Heart right ventricle (tissue), 16 donors: Measurements from ENCODE around the gene OSBPL1A. TPM values are rescaled to one million over a fixed set of nuclear protein-coding genes. Genes with fewer than 3 reads are reported as not detected.
"Not testable (repeated sequence)": the region's sequence is repeated elsewhere in the genome, so short reads cannot be mapped to it uniquely, and the experiment has no call there.

Source experiments
- ATAC-seq, 8 donors: fragments of 200-7000 bp; cut with Tn5 transposase; one replicate each; pipeline ENCODE4 v1.9.1; 2020; ENCODE audit warnings: mild to moderate bottlenecking in 8 of 8, moderate library complexity in 8 of 8, moderate number of reproducible peaks in 1 of 8
- DNase-seq, 2 donors: peaks; one replicate each; pipeline ENCODE4 v3.0.0-alpha.2; 2020
- H3K27ac ChIP-seq, 10 donors: fragments of 200-600 bp; sonication (generic) in 2 of 10; one replicate each; pipeline versions ENCODE4 v1.5.0 to v1.8.0; 2020 to 2022; ENCODE audit warnings: mild to moderate bottlenecking in 3 of 10
- H3K27me3 ChIP-seq, 7 donors: fragments of 200-600 bp; one replicate each; pipeline ENCODE4 v1.8.0; 2021 to 2022; ENCODE audit warnings: mild to moderate bottlenecking in 2 of 7
- H3K36me3 ChIP-seq, 9 donors: fragments of 200-600 bp; sonication (generic) in 1 of 9; one replicate each; pipeline versions ENCODE4 v1.5.0 to v1.8.0; 2020 to 2022; ENCODE audit warnings: mild to moderate bottlenecking in 2 of 9
- H3K4me1 ChIP-seq, 9 donors: fragments of 200-600 bp; sonication (generic) in 1 of 9; one replicate each; pipeline versions ENCODE4 v1.5.0 to v1.8.0; 2020 to 2022; ENCODE audit warnings: mild to moderate bottlenecking in 4 of 9
- H3K4me3 ChIP-seq, 10 donors: fragments of 200-600 bp; sonication (generic) in 2 of 10; one replicate each; pipeline versions ENCODE4 v1.5.0 to v1.8.0; 2020 to 2022; ENCODE audit warnings: mild to moderate bottlenecking in 7 of 10, moderate library complexity in 2 of 10
- H3K9me3 ChIP-seq, 11 donors: fragments of 200-600 bp in 10 of 11; sonication (generic) in 2 of 11; one replicate each; pipeline versions ENCODE4 v1.5.0 to v1.8.0; 2013 to 2022; ENCODE audit warnings: mild to moderate bottlenecking in 2 of 11, control low read depth in 1 of 11, moderate library complexity in 1 of 11
- WGBS, 2 donors: extraction: QIAGEN DNeasy Blood & Tissue Kit; methylation state at CpG; one replicate each; pipeline ENCODE4 v1.1.7; 2013; ENCODE audit warnings: inconsistent platforms in 1 of 2; 5-methylcytosine and 5-hydroxymethylcytosine counted together
- intact Hi-C, 10 donors: fragments of 100-400 bp; cut with DNase I; formaldehyde crosslinking; loops; one replicate each; pipeline versions ENCODE4 v1.11.1 to v1.14.2; 2022
- polyA plus RNA-seq, 2 donors: library from polyadenylated mRNA; stranded (reverse); fragments of 200-250 nt; gene quantifications; one replicate each; pipeline ENCODE4 v1.2.3, GENCODE V29; 2013
- total RNA-seq, 10 donors: library from RNA; stranded (reverse); fragmentation: NEBNext Ultra II Directional in 3 of 10; extraction: Animal tissue kit (Norgen Biotek cat#: 25700) in 3 of 10; gene quantifications; one replicate each; pipeline versions ENCODE4 v1.2.1 to v1.2.4, GENCODE V29; 2021 to 2023
- TF ChIP-seq, protein P1 (sequence below), 9 donors: fragments of 200-600 bp; sonication (generic) in 2 of 9; IDR thresholded peaks; one replicate each; pipeline versions ENCODE4 v1.5.0 to v1.8.0; 2021 to 2022; ENCODE audit warnings: antibody characterized with exemption in 9 of 9, mild to moderate bottlenecking in 5 of 9, moderate library complexity in 1 of 9
- donor health status: Arrhythmogenic right ventricular cardiomyopathy.
- donor health status: ischemic (EF 13 %, LVEDD 7.1; RV severe dilation, severe dysfunction).
- donor health status: healthy with polysubstance abuse.
- donor health status: DM: no; HTN: yes; CAD: no.
- donor health status: DM: no; HTN: no; CAD: no.
- donor health status: ischemic (EF 25% LVEDD 6.9; RV normal size, moderate dysfunction).
- donor health status: ischemic (EF 25% LVEDD 5.7; RV mildly dilated, moderate dysfunction).
- donor health status: healthy.
- donor health status: DM: yes; HTN: yes; CAD: no.
- donor health status: Ischemic cardiomyopathy.
- donor health status: ischemic (EF 35%, LVEDD 5.7; RV mildly dilated, moderate dysfunction).
- donor health status: nonischemic (EF 11% LVEDD 7.7; RV severe dilation, severe dysfunction).
- donor health status: DM: yes; HTN: yes; CAD: no.
- donor health status: PGD.
- donor health status: ischemic (EF 29% LVEDD 5.4; RV normal size, mild dysfunction).
- donor health status: nonischemic (EF 23%, LVEDD 6.1; RV moderate dilation, normal function).

OSBPL1A gene
- total and polyA plus RNA-seq, 12 donors, result 26.5 to 85.6 (median 61.0) TPM

GRCh38 chr18:24381126-24381525, 16.5 kb downstream of the OSBPL1A start:
- Histone ChIP-seq H3K27ac (no peak overlapping the region), H3K27me3 (no peaks in the 10 kb centered on the region), H3K36me3 (peaks cover 0 to 11% (median 0%) of the 10 kb centered on the region in 9 donors), H3K9me3 (no peaks in the 10 kb centered on the region), H3K4me1 (peaks cover 0 to 13% (median 0%) of the 10 kb centered on the region in 9 donors), H3K4me3 (no peak overlapping the region)
- TF ChIP-seq, protein P1, sequence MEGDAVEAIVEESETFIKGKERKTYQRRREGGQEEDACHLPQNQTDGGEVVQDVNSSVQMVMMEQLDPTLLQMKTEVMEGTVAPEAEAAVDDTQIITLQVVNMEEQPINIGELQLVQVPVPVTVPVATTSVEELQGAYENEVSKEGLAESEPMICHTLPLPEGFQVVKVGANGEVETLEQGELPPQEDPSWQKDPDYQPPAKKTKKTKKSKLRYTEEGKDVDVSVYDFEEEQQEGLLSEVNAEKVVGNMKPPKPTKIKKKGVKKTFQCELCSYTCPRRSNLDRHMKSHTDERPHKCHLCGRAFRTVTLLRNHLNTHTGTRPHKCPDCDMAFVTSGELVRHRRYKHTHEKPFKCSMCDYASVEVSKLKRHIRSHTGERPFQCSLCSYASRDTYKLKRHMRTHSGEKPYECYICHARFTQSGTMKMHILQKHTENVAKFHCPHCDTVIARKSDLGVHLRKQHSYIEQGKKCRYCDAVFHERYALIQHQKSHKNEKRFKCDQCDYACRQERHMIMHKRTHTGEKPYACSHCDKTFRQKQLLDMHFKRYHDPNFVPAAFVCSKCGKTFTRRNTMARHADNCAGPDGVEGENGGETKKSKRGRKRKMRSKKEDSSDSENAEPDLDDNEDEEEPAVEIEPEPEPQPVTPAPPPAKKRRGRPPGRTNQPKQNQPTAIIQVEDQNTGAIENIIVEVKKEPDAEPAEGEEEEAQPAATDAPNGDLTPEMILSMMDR (IDR thresholded peaks at IDR 0.05), result no peak
- 71 to 77% methylated on average over 1 of the region's 1 CpG for WGBS, 2 donors
- ATAC-seq (no peak), DNase-seq (no peak)
- intact Hi-C loops, result no loop called here

DNA sequence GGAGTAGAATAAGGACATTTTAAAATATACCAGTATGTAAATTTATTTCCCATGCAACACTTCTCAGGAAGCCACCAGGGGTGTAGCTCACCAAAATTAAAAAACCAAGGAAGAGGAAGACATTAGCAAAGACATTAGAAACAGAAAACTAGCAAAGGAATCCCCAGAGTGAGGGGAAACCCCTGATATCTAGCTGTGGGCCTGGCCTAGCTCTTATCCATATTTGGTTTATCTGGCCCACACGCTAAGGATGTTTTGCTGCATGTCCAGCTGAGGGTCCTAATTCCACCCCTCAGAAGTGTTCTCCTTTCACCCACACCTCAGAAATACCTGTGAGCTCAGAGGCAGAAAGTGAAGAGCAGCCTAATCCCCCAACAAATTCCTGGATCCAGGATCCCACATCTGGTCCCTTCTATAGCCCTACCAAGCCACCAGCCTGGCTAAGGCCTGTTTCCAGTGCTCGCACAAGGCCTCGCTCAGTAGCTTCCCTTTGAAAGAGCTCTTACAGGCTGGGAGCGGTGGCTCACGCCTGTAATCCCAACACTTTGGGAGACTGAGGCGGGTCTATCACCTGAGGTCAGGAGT, 17.4 kb downstream of the OSBPL1A start:
- intact Hi-C loops, result no loop called here
- WGBS, 2 donors, result 91 to 94% methylated on average over 6 of the region's 6 CpGs
- Histone ChIP-seq H3K27me3 (no peaks in the 10 kb centered on the region), H3K4me3 (no peak overlapping the region), H3K9me3 (no peaks in the 10 kb centered on the region), H3K36me3 (peaks cover 0 to 17% (median 0%) of the 10 kb centered on the region in 9 donors), H3K4me1 (peaks cover 0 to 13% (median 0%) of the 10 kb centered on the region in 9 donors), H3K27ac (no peak overlapping the region)
- TF ChIP-seq, protein P1 (IDR thresholded peaks at IDR 0.05), result no peak
- ATAC-seq, result no peak
- DNase-seq, result no peak

- H3K9me3 ChIP-seq, result no peaks in the 10 kb centered on the region
- intact Hi-C loops, result no loop called here
- WGBS, 2 donors, result 63 to 81% methylated on average over 1 of the region's 1 CpG
- no peak overlapping the region for H3K4me3 ChIP-seq
- no peak overlapping the region for H3K27ac ChIP-seq
- H3K36me3 ChIP-seq, result peaks cover 0 to 24% (median 0%) of the 10 kb centered on the region in 9 donors
- no peak for ATAC-seq
- H3K27me3 ChIP-seq, result no peaks in the 10 kb centered on the region
- TF ChIP-seq, protein P1 (IDR thresholded peaks at IDR 0.05), result no peak
- peaks cover 0 to 13% (median 0%) of the 10 kb centered on the region in 9 donors for H3K4me1 ChIP-seq
- no peak for DNase-seq
Observed at GRCh38 chr18:24378598-24378997, 19.0 kb downstream of the OSBPL1A start.

- H3K4me3 ChIP-seq, H3K27ac ChIP-seq, H3K27me3 ChIP-seq, DNase-seq, intact Hi-C loops, ATAC-seq, H3K9me3 ChIP-seq: not testable (repeated sequence)
- 97 to 98% methylated on average over 16 to 23 of the region's 23 CpGs for WGBS, 2 donors
- peaks cover 0 to 24% (median 0%) of the 10 kb centered on the region in 9 donors for H3K36me3 ChIP-seq
- peaks cover 0 to 13% (median 0%) of the 10 kb centered on the region in 9 donors for H3K4me1 ChIP-seq
Observed at GRCh38 chr18:24376531-24376930, 21.1 kb downstream of the OSBPL1A start.

GRCh38 chr18:24373328-24373727, 24.3 kb downstream of the OSBPL1A start:
- no peak overlapping the region for H3K4me3 ChIP-seq
- intact Hi-C loops, result no loop called here
- DNase-seq (no peak), ATAC-seq (no peak)
- WGBS, 2 donors, result 93 to 95% methylated on average over 1 of the region's 1 CpG
- no peaks in the 10 kb centered on the region for H3K27me3 ChIP-seq
- TF ChIP-seq, protein P1 (IDR thresholded peaks at IDR 0.05), result no peak
- H3K27ac ChIP-seq, result no peak overlapping the region
- H3K4me1 ChIP-seq, result no peaks in the 10 kb centered on the region
- H3K9me3 ChIP-seq, result no peaks in the 10 kb centered on the region
- H3K36me3 ChIP-seq, result peaks cover 0 to 24% (median 0%) of the 10 kb centered on the region in 9 donors
